RWPE1 (cell line): ENCODE measurements around the gene ANKFY1.
"Not testable (repeated sequence)": the region's sequence is repeated elsewhere in the genome, so short reads cannot be mapped to it uniquely, and the experiment has no call there.

Experiments
- CTCF ChIA-PET: fragments of 350-600 bp; sonication (Branson Sonifier 250); formaldehyde crosslinking; extraction: SDS; loops from one replicate; lab custom pipeline; 2021; lab: Yijun Ruan, JAX
- POLR2A ChIA-PET: fragments of 400-600 bp; formaldehyde crosslinking; extraction: SDS; loops from one replicate; lab custom pipeline; 2020; ENCODE audit warnings: antibody characterized with exemption; ENCODE audit not compliant: low non-redundant PET; lab: Yijun Ruan, JAX
- DNase-seq: peaks from one replicate; pipeline ENCODE4 v3.0.0; 2012; ENCODE audit warnings: low spot score
- H3K27ac ChIP-seq: fragments of 450-650 bp; 2 replicates; pipeline ENCODE4 v1.5.1; 2017
- CTCF ChIP-seq: fragments of 450-650 bp; conservative IDR thresholded peaks from 2 replicates; pipeline ENCODE4 v1.5.1; 2017; ENCODE audit warnings: low read depth, mild to moderate bottlenecking

ANKFY1 gene

GRCh38 chr17:4204190-4204589, 59.6 kb downstream of the ANKFY1 start:
- TF ChIP-seq CTCF: no peak
- no peak overlapping the region for H3K27ac ChIP-seq
- ChIA-PET CTCF (interaction anchor here (0.6 kb wide), 1 partner anchor 212 kb away, joined by 3 read pairs; no protein-coding TSS in a partner anchor), POLR2A (no interaction called here)
- DNase-seq: no peak

GRCh38 chr17:4201226-4201625, 62.6 kb downstream of the ANKFY1 start:
- POLR2A ChIA-PET: no interaction called here
- H3K27ac ChIP-seq: no peak overlapping the region
- TF ChIP-seq CTCF: no peak
- CTCF ChIA-PET: interaction anchor here (0.6 to 1.0 kb wide), 3 partner anchors 118 to 546 kb away, joined by 3 to 6 read pairs (median 3); no protein-coding TSS in a partner anchor
- no peak for DNase-seq

GRCh38 chr17:4199818-4200402, 63.9 kb downstream of the ANKFY1 start:
- DNase-seq: peak; percentile 42
- ChIA-PET CTCF (interaction anchor here (0.6 to 1.1 kb wide), 6 partner anchors 13 to 213 kb away, joined by 3 to 6 read pairs (median 4); no protein-coding TSS in a partner anchor), POLR2A (interaction anchor here (0.5 kb wide), 1 partner anchor 58 kb away, joined by 3 read pairs; no protein-coding TSS in a partner anchor)
- TF ChIP-seq CTCF: peak; percentile 87
- no peak overlapping the region for H3K27ac ChIP-seq

- H3K27ac ChIP-seq: no peak overlapping the region
- ChIA-PET POLR2A (no interaction called here), CTCF (interaction anchor here (0.7 kb wide), 1 partner anchor 340 kb away, joined by 3 read pairs; no protein-coding TSS in a partner anchor)
- DNase-seq: no peak
- TF ChIP-seq CTCF: no peak
These were observed 64.8 kb downstream of the ANKFY1 start for GRCh38 chr17:4198995-4199394.

- CTCF ChIA-PET: interaction anchor here (0.5 to 0.7 kb wide), 2 partner anchors 80 to 1794 kb away, joined by 3 to 6 read pairs; no protein-coding TSS in a partner anchor
- DNase-seq: peak; percentile 63
- H3K27ac ChIP-seq: no peak overlapping the region
- POLR2A ChIA-PET: no interaction called here
- no peak for TF ChIP-seq CTCF
These were observed 68.5 kb downstream of the ANKFY1 start for GRCh38 chr17:4195306-4195705.

- DNase-seq: no peak
- ChIA-PET POLR2A (no interaction called here), CTCF (interaction anchor here (0.7 kb wide), 1 partner anchor 80 kb away, joined by 3 read pairs; no protein-coding TSS in a partner anchor)
- TF ChIP-seq CTCF: no peak
- H3K27ac ChIP-seq: no peak overlapping the region
These were observed 69.0 kb downstream of the ANKFY1 start for GRCh38 chr17:4194796-4195195.

- POLR2A ChIA-PET, CTCF ChIA-PET, DNase-seq: not testable (repeated sequence)
- H3K27ac ChIP-seq: peak overlapping the region; percentile 30; the same call in 1 of the 2 replicates
These were observed 73.0 kb downstream of the ANKFY1 start for GRCh38 chr17:4190791-4191190.
